Measurements from ENCODE around the gene PIP4P1. TPM values are rescaled to one million over a fixed set of nuclear protein-coding genes. Genes with fewer than 3 reads are reported as not detected.

Gene PIP4P1
- polyA plus RNA-seq, 1 donor, result 37.0 TPM

GRCh38 chr14:20438664-20439063 is 22.6 kb downstream of the PIP4P1 start:
- DNase-seq, result no peak

GRCh38 chr14:20436363-20436755 is 24.9 kb downstream of the PIP4P1 start:
- DNase-seq, result no peak

- no peak for DNase-seq
Measured at GRCh38 chr14:20435582-20436362, 25.5 kb downstream of the PIP4P1 start, which contains the start of gene KLHL33. Gene KLHL33, minus strand, starts transcription at chr14:20436166. Its CDS starts 355 bp downstream, at chr14:20435811.

- DNase-seq, result peak; percentile 24
Measured at GRCh38 chr14:20434701-20435581, 26.3 kb downstream of the PIP4P1 start.

- no peak for DNase-seq
Measured at GRCh38 chr14:20429801-20430669, 31.2 kb downstream of the PIP4P1 start.

- DNase-seq, result no peak
Measured at GRCh38 chr14:20428802-20429201, 32.4 kb downstream of the PIP4P1 start.

- no peak for DNase-seq
Measured at GRCh38 chr14:20428010-20428365, 33.2 kb downstream of the PIP4P1 start.

GRCh38 chr14:20427231-20428009 is 33.8 kb downstream of the PIP4P1 start:
- no peak for DNase-seq

- DNase-seq, result no peak
Measured at GRCh38 chr14:20424851-20425250, 36.4 kb downstream of the PIP4P1 start.

- no peak for DNase-seq
Measured at GRCh38 chr14:20422886-20423285, 38.3 kb downstream of the PIP4P1 start.

GRCh38 chr14:20421267-20421666 is 40.0 kb downstream of the PIP4P1 start:
- no peak for DNase-seq

- no peak for DNase-seq
Measured at GRCh38 chr14:20419419-20419818, 41.8 kb downstream of the PIP4P1 start.

- no peak for DNase-seq
Measured at GRCh38 chr14:20418501-20418909, 42.7 kb downstream of the PIP4P1 start.

- no peak for DNase-seq
Measured at GRCh38 chr14:20417250-20418186, 43.7 kb downstream of the PIP4P1 start.

GRCh38 chr14:20416223-20416622 is 45.0 kb downstream of the PIP4P1 start:
- DNase-seq, result no peak

GRCh38 chr14:20415782-20416206 is 45.4 kb downstream of the PIP4P1 start:
- DNase-seq, result peak; percentile 52

GRCh38 chr14:20413744-20414082 is 47.5 kb downstream of the PIP4P1 start:
- DNase-seq, result no peak

GRCh38 chr14:20412876-20413743 is 48.1 kb downstream of the PIP4P1 start, which contains the start of gene TEP1:
Gene TEP1, minus strand, starts transcription at chr14:20413501. Its CDS starts 5,062 bp downstream, at chr14:20408439.
- DNase-seq, result peak; percentile 77

- DNase-seq, result no peak
Measured at GRCh38 chr14:20412411-20412810, 48.8 kb downstream of the PIP4P1 start.
